DND-41 (cell line): ENCODE results near the gene SYNE3.

Source experiments
- ATAC-seq: fragments of 200-7000 bp; cut with Tn5 transposase; 3 replicates; pipeline ENCODE4 v1.9.1; 2021; ENCODE audit warnings: low read depth; ENCODE audit not compliant: insufficient read depth
- DNase-seq: peaks from one replicate; pipeline ENCODE4 v3.0.0-alpha.2; 2020
- H2AFZ ChIP-seq: 2 replicates; pipeline ENCODE4 v1.6.0; 2012; ENCODE audit warnings: low read depth, low read length
- H3K27ac ChIP-seq: 2 replicates; pipeline ENCODE4 v1.5.1; 2012; ENCODE audit warnings: low read length, inconsistent platforms
- H3K27me3 ChIP-seq: fragments of 200-600 bp; sonication (generic); 2 replicates; pipeline ENCODE4 v1.6.0; 2012; ENCODE audit warnings: low read length, mild to moderate bottlenecking, inconsistent platforms; ENCODE audit not compliant: insufficient read depth, poor library complexity
- H3K36me3 ChIP-seq: 2 replicates; pipeline ENCODE4 v1.5.1; 2012; ENCODE audit warnings: low read length, inconsistent platforms; ENCODE audit not compliant: insufficient read depth
- H3K4me1 ChIP-seq: 2 replicates; pipeline ENCODE4 v1.5.1; 2012; ENCODE audit warnings: mild to moderate bottlenecking, low read length; ENCODE audit not compliant: insufficient read depth
- H3K4me2 ChIP-seq: 2 replicates; pipeline ENCODE4 v1.6.0; 2012; ENCODE audit warnings: mild to moderate bottlenecking, moderate library complexity, low read length, inconsistent platforms; ENCODE audit not compliant: insufficient read depth
- H3K4me3 ChIP-seq, 2 experiments: fragments of 200-600 bp in 1 of 2; shearing (Covaris generic) in 1 of 2; 2 replicates each; pipeline ENCODE4 v1.5.1; 2012 to 2016; ENCODE audit warnings: inconsistent platforms in 2 of 2, low read length in 2 of 2, mild to moderate bottlenecking in 2 of 2, low read depth in 1 of 2, moderate library complexity in 1 of 2
- H3K79me2 ChIP-seq: 2 replicates; pipeline ENCODE4 v1.6.0; 2012; ENCODE audit warnings: low read length, inconsistent platforms; ENCODE audit not compliant: insufficient read depth
- H3K9ac ChIP-seq: 2 replicates; pipeline ENCODE4 v1.6.0; 2012; ENCODE audit warnings: low read depth, mild to moderate bottlenecking, inconsistent platforms, low read length, moderate library complexity
- H3K9me3 ChIP-seq: 2 replicates; pipeline ENCODE4 v1.5.1; 2012; ENCODE audit warnings: low read length, moderate library complexity, mild to moderate bottlenecking, inconsistent platforms; ENCODE audit not compliant: insufficient read depth, severe bottlenecking
- H4K20me1 ChIP-seq: 2 replicates; pipeline ENCODE4 v1.6.0; 2012; ENCODE audit warnings: low read length; ENCODE audit not compliant: insufficient read depth
- EZH2 ChIP-seq: IDR thresholded peaks from 3 replicates; pipeline ENCODE4 v1.6.1; 2012; ENCODE audit warnings: borderline replicate concordance, low read depth, mild to moderate bottlenecking, moderate library complexity, low read length, inconsistent platforms; ENCODE audit not compliant: severe bottlenecking
- TF ChIP-seq, protein P1 (sequence below): IDR thresholded peaks from 2 replicates; pipeline ENCODE4 v1.5.1; 2012; ENCODE audit warnings: borderline replicate concordance, low read length, moderate library complexity, mild to moderate bottlenecking; ENCODE audit not compliant: poor library complexity, severe bottlenecking; ENCODE audit errors: extremely low read depth

Gene SYNE3

DNA sequence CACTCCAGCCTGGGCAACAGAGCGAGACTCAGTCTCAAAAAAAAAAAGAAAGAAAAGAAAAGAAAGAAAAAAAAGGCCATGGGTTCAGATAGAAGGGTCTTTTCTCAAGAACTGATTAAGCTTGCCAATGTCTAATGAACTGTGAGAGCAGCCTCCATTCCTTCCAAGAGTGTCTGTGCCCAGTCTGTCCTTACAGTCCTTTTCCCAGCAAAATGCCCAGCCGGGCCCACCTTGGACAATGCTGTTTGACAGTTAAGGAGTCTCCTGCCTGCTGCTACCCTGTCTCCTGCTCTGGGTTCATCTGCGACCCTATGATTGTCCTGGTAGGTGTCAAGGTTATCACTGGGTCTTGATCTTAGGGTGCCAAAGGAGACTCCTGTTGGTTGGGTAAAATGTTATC is 21.4 kb downstream of the SYNE3 start:
- H3K4me1 ChIP-seq: no peaks in the 10 kb centered on the region
- H3K27ac ChIP-seq: no peak overlapping the region

DNA sequence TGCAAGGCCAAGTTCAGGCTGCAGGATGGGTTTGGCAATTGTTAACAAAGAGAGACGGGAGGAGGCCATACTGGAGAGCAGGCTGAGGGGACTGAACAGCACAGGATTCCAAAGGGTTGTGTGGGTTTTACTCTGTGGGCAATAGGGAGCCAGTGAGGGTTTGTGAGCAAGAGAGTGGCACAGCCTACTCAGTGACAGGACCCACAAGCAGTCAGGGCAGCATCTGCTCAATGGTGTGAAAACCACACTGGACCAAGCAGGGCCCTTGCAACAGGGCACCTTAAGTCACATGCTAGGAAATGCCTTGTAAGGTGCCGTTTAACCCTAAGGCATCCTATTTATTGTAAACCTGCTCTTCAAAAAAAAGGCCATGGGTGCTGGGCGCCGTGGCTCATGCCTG is 22.0 kb downstream of the SYNE3 start:
- Histone ChIP-seq H3K27me3 (peaks cover 6% of the 10 kb centered on the region), H3K79me2 (no peaks in the 10 kb centered on the region), H3K4me1 (no peaks in the 10 kb centered on the region), H3K9me3 (no peaks in the 10 kb centered on the region), H3K4me2 (no peak overlapping the region), H3K9ac (no peak overlapping the region), H3K4me3 (no peak overlapping the region), H4K20me1 (no peaks in the 10 kb centered on the region), H2AFZ (no peak overlapping the region), H3K27ac (no peak overlapping the region), H3K36me3 (no peaks in the 10 kb centered on the region)
- ATAC-seq (no peak), DNase-seq (no peak)
- TF ChIP-seq EZH2: no peak
- TF ChIP-seq, protein P1, sequence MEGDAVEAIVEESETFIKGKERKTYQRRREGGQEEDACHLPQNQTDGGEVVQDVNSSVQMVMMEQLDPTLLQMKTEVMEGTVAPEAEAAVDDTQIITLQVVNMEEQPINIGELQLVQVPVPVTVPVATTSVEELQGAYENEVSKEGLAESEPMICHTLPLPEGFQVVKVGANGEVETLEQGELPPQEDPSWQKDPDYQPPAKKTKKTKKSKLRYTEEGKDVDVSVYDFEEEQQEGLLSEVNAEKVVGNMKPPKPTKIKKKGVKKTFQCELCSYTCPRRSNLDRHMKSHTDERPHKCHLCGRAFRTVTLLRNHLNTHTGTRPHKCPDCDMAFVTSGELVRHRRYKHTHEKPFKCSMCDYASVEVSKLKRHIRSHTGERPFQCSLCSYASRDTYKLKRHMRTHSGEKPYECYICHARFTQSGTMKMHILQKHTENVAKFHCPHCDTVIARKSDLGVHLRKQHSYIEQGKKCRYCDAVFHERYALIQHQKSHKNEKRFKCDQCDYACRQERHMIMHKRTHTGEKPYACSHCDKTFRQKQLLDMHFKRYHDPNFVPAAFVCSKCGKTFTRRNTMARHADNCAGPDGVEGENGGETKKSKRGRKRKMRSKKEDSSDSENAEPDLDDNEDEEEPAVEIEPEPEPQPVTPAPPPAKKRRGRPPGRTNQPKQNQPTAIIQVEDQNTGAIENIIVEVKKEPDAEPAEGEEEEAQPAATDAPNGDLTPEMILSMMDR: no peak

More for the DNA sequence above, 21.4 kb downstream of the SYNE3 start:
- Histone ChIP-seq H3K79me2 (no peaks in the 10 kb centered on the region), H3K27me3 (peaks cover 7% of the 10 kb centered on the region), H4K20me1 (no peaks in the 10 kb centered on the region), H3K9me3 (no peaks in the 10 kb centered on the region), H3K9ac (no peak overlapping the region), H2AFZ (no peak overlapping the region), H3K36me3 (no peaks in the 10 kb centered on the region), H3K4me2 (no peak overlapping the region), H3K4me3 (no peak overlapping the region)
- ATAC-seq (no peak), DNase-seq (no peak)
- no peak for TF ChIP-seq EZH2

DNA sequence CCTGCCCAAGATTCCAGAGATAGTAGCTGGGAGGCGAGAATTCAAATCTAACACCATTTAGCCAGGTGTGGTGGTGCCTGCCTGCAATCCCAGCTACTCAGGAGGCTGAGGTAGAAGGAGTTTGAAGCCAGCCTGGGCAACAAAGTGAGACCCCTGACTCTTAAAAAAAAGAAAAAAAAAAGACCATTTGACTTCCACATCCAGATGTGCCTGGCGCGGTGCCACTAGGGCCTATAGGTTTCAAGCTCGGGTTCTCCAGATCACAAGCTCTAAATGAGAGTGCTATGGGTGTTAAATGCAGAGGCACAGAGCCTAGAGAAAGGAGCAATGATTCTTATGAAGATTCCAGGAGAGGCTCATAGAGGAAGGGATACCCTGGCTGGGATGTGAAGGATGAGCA is 22.5 kb downstream of the SYNE3 start:
- Histone ChIP-seq H3K4me1 (no peaks in the 10 kb centered on the region), H3K79me2 (no peaks in the 10 kb centered on the region)

DNA sequence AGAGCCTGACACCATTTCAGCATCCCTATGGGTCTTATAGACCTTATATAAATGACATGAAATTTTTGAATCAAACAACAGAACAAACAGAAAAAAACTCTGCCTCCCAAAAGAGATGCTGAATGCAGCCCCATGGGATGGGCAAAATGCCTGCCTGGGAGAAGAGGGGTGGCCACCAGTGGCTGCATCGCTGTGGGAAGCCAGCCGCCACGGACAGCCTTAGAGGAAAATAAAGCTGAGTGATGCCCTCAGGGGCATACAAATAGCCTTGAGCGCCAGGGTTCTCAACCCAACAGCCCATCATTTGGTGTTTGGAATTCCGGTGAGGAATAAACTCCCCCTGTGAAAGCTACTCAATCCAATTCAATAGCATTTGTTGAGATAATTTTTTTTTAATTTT is 22.9 kb downstream of the SYNE3 start:
- Histone ChIP-seq H3K4me1 (no peaks in the 10 kb centered on the region), H3K4me3 (no peak overlapping the region), H3K79me2 (no peaks in the 10 kb centered on the region), H3K36me3 (no peaks in the 10 kb centered on the region), H4K20me1 (no peaks in the 10 kb centered on the region), H3K9ac (no peak overlapping the region), H3K9me3 (no peaks in the 10 kb centered on the region), H3K27me3 (no peaks in the 10 kb centered on the region), H2AFZ (no peak overlapping the region), H3K27ac (no peak overlapping the region), H3K4me2 (no peak overlapping the region)
- ATAC-seq (no peak), DNase-seq (no peak)
- TF ChIP-seq, protein P1: no peak
- TF ChIP-seq EZH2: no peak

More for the DNA sequence above, 22.5 kb downstream of the SYNE3 start:
- ATAC-seq: no peak
- H3K36me3 ChIP-seq: no peaks in the 10 kb centered on the region
- H3K9ac ChIP-seq: no peak overlapping the region
- no peaks in the 10 kb centered on the region for H4K20me1 ChIP-seq
- TF ChIP-seq, protein P1: no peak
- TF ChIP-seq EZH2: no peak
- H3K27ac ChIP-seq: no peak overlapping the region
- H3K4me2 ChIP-seq: no peak overlapping the region
- no peak overlapping the region for H2AFZ ChIP-seq
- no peak overlapping the region for H3K4me3 ChIP-seq
- H3K9me3 ChIP-seq: no peaks in the 10 kb centered on the region
- peaks cover under 1% of the 10 kb centered on the region for H3K27me3 ChIP-seq
- DNase-seq: no peak
